Liver (tissue), 9 donors: ENCODE results near the gene MACROH2A1. TPM values are rescaled to one million over a fixed set of nuclear protein-coding genes. Genes with fewer than 3 reads are reported as not detected.

ENCODE experiments used
- DNase-seq: peaks from one replicate; pipeline ENCODE4 v3.0.0-alpha.2; 2017; ENCODE audit warnings: low spot score
- H3K27ac ChIP-seq, 2 donors: one replicate each; pipeline ENCODE4 v1.7.0; 2013; ENCODE audit warnings: inconsistent platforms in 2 of 2, low read length in 2 of 2, control low read depth in 1 of 2, low read depth in 1 of 2, mild to moderate bottlenecking in 1 of 2
- H3K27me3 ChIP-seq, 4 donors: one replicate each; pipeline versions ENCODE4 v1.6.1 to v1.7.0; 2013; ENCODE audit warnings: low read length in 3 of 4, inconsistent platforms in 1 of 4, mild to moderate bottlenecking in 1 of 4, moderate library complexity in 1 of 4; ENCODE audit not compliant: control insufficient read depth in 4 of 4, insufficient read depth in 4 of 4
- H3K36me3 ChIP-seq, 4 donors: one replicate each; pipeline versions ENCODE4 v1.6.1 to v1.7.0; 2013; ENCODE audit warnings: low read length in 3 of 4, mild to moderate bottlenecking in 3 of 4, low read depth in 1 of 4, moderate library complexity in 1 of 4; ENCODE audit not compliant: control insufficient read depth in 4 of 4, insufficient read depth in 3 of 4
- H3K4me1 ChIP-seq, 4 donors: one replicate each; pipeline versions ENCODE4 v1.6.1 to v1.7.0; 2013; ENCODE audit warnings: low read length in 3 of 4, mild to moderate bottlenecking in 3 of 4, moderate library complexity in 1 of 4; ENCODE audit not compliant: control insufficient read depth in 4 of 4, insufficient read depth in 4 of 4
- H3K4me3 ChIP-seq, 3 donors: one replicate each; pipeline versions ENCODE4 v1.6.1 to v1.7.0; 2013; ENCODE audit warnings: low read length in 3 of 3, control low read depth in 1 of 3, low read depth in 1 of 3, mild to moderate bottlenecking in 1 of 3
- H3K9ac ChIP-seq, 2 donors: one replicate each; pipeline ENCODE4 v1.7.0; 2013; ENCODE audit warnings: low read length in 2 of 2, mild to moderate bottlenecking in 2 of 2, moderate library complexity in 2 of 2, control low read depth in 1 of 2, low read depth in 1 of 2
- H3K9me3 ChIP-seq, 4 donors: one replicate each; pipeline versions ENCODE4 v1.6.1 to v1.7.0; 2013; ENCODE audit warnings: low read length in 3 of 4; ENCODE audit not compliant: control insufficient read depth in 4 of 4
- FOXA1 ChIP-seq: IDR thresholded peaks from 2 replicates; pipeline ENCODE4 v1.6.1; 2016; ENCODE audit warnings: antibody characterized with exemption
- GABPA ChIP-seq, 2 donors: IDR thresholded peaks in 1 of 2; conservative IDR thresholded peaks in 1 of 2; 2 replicates each; pipeline ENCODE4 v1.6.1; 2016; ENCODE audit warnings: antibody characterized with exemption in 2 of 2, mild to moderate bottlenecking in 1 of 2, moderate library complexity in 1 of 2
- HNF4G ChIP-seq: IDR thresholded peaks from 2 replicates; pipeline ENCODE4 v1.6.1; 2016; ENCODE audit warnings: antibody characterized with exemption
- NR2F2 ChIP-seq: IDR thresholded peaks from 2 replicates; pipeline ENCODE4 v1.6.1; 2016; ENCODE audit warnings: antibody characterized with exemption
- RAD21 ChIP-seq, 2 donors: IDR thresholded peaks; 2 replicates each; pipeline ENCODE4 v1.6.1; 2016; ENCODE audit warnings: antibody characterized with exemption in 2 of 2, mild to moderate bottlenecking in 2 of 2
- REST ChIP-seq: IDR thresholded peaks from 2 replicates; pipeline ENCODE4 v1.6.1; 2016; ENCODE audit warnings: antibody characterized with exemption, mild to moderate bottlenecking
- RXRA ChIP-seq, 2 donors: IDR thresholded peaks; 2 replicates each; pipeline ENCODE4 v1.6.1; 2017 to 2018; ENCODE audit warnings: antibody characterized with exemption in 2 of 2, mild to moderate bottlenecking in 1 of 2
- SP1 ChIP-seq: IDR thresholded peaks from 2 replicates; pipeline ENCODE4 v1.6.1; 2018; ENCODE audit warnings: antibody characterized with exemption, mild to moderate bottlenecking
- TAF1 ChIP-seq: conservative IDR thresholded peaks from 2 replicates; pipeline ENCODE4 v1.6.1; 2016; ENCODE audit warnings: antibody characterized with exemption, mild to moderate bottlenecking
- YY1 ChIP-seq: IDR thresholded peaks from 2 replicates; pipeline ENCODE4 v1.6.1; 2016; ENCODE audit warnings: antibody characterized with exemption, mild to moderate bottlenecking
- WGBS: extraction: QIAGEN DNeasy Blood & Tissue Kit; methylation state at CpG from one replicate; pipeline ENCODE4 v1.1.7; 2013; 5-methylcytosine and 5-hydroxymethylcytosine counted together
- polyA plus RNA-seq, 2 donors: library from polyadenylated mRNA; stranded (reverse) in 1 of 2; unstranded in 1 of 2; fragments of 200-250 nt in 1 of 2; fragments of >200 nt in 1 of 2; fragmentation: Nextera tagmentation in 1 of 2; extraction: Ambion mirVana in 1 of 2; gene quantifications; one replicate each; pipeline versions ENCODE4 v1.2.1 to v1.2.3, GENCODE V29; 2013 to 2015
- total RNA-seq, 2 donors: library from RNA; depleted of rRNA; stranded (reverse); fragments of >200 nt; gene quantifications; one replicate each; pipeline ENCODE4 v1.2.3, GENCODE V29; 2014
- TF ChIP-seq, protein P1 (sequence below): fragments of 150-350 bp; IDR thresholded peaks from 2 replicates; pipeline ENCODE4 v1.5.1; 2017; ENCODE audit warnings: improper control_type of control experiment, low read depth, low read length; ENCODE audit not compliant: missing input control
- donor health status: healthy.
- donor health status: healthy.
- donor health status: healthy.
- donor health status: healthy.
- donor health status: healthy.

The MACROH2A1 gene
- total and polyA plus RNA-seq, 4 donors, result 33.7 to 113 (median 62.7) TPM

GRCh38 chr5:135362102-135362501, 36.9 kb downstream of the MACROH2A1 start:
- H3K9me3 ChIP-seq, result no peaks in the 10 kb centered on the region
- H3K36me3 ChIP-seq, result peaks cover 6 to 19% (median 9%) of the 10 kb centered on the region in 4 donors
- no peaks in the 10 kb centered on the region for H3K27me3 ChIP-seq
- no peaks in the 10 kb centered on the region for H3K4me1 ChIP-seq
- H3K27ac ChIP-seq, result no peak overlapping the region
- TF ChIP-seq SP1, result no peak
- TF ChIP-seq TAF1, result no peak
- no peak for TF ChIP-seq RXRA (IDR thresholded peaks at IDR 0.05)
- no peak for TF ChIP-seq RAD21 (IDR thresholded peaks at IDR 0.05)
- TF ChIP-seq HNF4G, result no peak
- no peak for TF ChIP-seq REST
- TF ChIP-seq, protein P1, sequence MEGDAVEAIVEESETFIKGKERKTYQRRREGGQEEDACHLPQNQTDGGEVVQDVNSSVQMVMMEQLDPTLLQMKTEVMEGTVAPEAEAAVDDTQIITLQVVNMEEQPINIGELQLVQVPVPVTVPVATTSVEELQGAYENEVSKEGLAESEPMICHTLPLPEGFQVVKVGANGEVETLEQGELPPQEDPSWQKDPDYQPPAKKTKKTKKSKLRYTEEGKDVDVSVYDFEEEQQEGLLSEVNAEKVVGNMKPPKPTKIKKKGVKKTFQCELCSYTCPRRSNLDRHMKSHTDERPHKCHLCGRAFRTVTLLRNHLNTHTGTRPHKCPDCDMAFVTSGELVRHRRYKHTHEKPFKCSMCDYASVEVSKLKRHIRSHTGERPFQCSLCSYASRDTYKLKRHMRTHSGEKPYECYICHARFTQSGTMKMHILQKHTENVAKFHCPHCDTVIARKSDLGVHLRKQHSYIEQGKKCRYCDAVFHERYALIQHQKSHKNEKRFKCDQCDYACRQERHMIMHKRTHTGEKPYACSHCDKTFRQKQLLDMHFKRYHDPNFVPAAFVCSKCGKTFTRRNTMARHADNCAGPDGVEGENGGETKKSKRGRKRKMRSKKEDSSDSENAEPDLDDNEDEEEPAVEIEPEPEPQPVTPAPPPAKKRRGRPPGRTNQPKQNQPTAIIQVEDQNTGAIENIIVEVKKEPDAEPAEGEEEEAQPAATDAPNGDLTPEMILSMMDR, result no peak
- no peak for TF ChIP-seq YY1
- 94% methylated on average over 2 of the region's 2 CpGs for WGBS
- DNase-seq, result no peak
- H3K4me3 ChIP-seq, result no peak overlapping the region
- H3K9ac ChIP-seq, result no peak overlapping the region

DNA sequence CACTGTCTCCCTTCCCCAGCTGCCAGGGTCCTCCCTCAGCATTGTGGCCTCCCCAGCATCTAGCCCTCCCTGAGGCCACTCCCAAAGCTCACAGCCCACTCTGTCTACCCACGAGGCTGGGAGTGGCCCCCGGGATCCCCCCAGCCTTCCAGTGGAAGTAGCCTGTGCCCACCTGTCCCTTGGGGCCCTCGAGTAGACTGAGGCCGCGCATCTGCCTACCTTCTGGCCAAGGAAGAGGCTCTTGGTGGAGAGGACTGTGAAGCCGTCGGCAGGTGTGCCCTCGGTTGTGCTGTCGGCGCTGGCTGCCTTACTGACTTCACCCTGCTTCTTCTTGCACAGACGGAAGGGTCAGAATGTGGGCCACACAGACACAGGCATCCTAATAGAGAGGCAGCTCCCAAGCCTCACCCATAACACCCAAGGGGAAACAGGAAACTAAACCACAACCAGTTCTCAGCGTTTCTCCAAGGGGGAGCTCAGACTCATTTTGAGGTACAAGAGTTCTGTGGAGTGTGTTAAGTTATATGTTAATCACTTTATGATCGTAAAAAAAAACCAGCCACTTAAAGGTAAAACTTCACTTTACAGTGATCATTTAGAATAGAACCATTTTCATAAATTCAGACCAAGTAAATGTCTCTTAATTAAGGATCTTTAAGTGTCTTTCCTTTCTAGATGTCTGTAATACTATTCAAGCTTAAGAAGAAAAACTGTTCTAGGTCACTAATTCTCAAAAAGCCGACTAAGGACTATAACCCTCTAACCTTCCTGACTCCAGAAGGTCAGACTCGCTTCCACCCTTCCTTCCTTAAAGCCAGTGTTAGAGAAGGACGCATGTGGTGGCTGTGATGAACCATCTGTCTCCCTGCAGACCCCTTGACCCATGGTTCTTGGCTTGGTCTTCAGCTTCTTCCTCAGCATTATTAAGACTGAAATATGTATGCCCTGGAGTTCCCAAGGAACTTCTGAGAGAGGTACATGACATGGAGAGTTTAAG, 38.5 kb downstream of the MACROH2A1 start:
- H3K36me3 ChIP-seq, result peaks cover 7 to 14% (median 11%) of the 10 kb centered on the region in 4 donors

DNA sequence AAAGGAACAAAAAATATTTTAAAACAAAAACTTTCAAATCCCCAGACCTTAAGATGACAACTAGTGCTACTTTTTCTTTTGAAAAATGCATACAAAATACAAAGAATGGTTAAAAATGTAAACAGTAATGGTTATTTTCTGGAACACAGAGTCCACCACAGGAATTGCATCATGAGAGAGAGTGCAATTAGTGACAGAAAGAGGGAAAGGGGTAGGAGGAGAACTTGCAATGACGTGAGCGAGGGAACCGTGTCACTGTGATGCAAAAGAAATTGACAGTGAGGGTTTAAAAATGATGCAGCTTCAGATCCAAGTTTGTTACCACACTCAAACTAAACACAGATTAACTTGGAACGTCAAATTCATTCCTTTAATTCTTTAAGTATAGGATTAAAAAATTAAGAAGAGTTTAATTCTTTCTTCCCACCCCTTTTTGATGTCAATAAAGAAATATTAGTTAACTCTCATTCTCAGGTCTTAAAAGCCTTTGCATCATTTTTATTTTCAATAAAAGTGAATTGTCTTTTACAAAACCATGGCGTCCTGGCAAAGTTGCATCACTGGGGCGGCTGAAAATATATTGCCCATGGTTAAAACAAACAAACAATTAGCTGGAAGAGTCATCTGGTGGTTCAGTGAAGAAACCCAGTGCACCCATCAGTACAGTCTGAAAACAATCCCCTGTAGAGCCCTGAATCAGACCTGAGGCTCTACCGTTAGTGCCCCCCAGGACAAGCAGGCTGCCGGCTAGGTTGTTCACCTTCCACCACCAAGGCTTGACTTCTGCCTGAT, 39.5 kb downstream of the MACROH2A1 start:
- Histone ChIP-seq H3K4me3 (no peak overlapping the region), H3K9me3 (no peaks in the 10 kb centered on the region), H3K27ac (no peak overlapping the region), H3K36me3 (peaks cover 7 to 13% (median 10%) of the 10 kb centered on the region in 4 donors), H3K4me1 (no peaks in the 10 kb centered on the region), H3K27me3 (no peaks in the 10 kb centered on the region), H3K9ac (no peak overlapping the region)
- DNase-seq, result no peak
- TF ChIP-seq GABPA (IDR thresholded peaks at IDR 0.05 in 1 of 2, conservative IDR thresholded peaks at IDR 0.05 in 1 of 2), result no peak
- no peak for TF ChIP-seq TAF1
- TF ChIP-seq RXRA (IDR thresholded peaks at IDR 0.05), result no peak
- 91% methylated on average over 8 of the region's 8 CpGs for WGBS

More for the DNA sequence above, 38.5 kb downstream of the MACROH2A1 start:
- DNase-seq, result no peak
- Histone ChIP-seq H3K27me3 (no peaks in the 10 kb centered on the region), H3K4me1 (no peaks in the 10 kb centered on the region), H3K4me3 (no peak overlapping the region), H3K27ac (no peak overlapping the region), H3K9me3 (no peaks in the 10 kb centered on the region), H3K9ac (no peak overlapping the region)
- TF ChIP-seq FOXA1 (no peak), NR2F2 (peak; percentile 60)
- 82% methylated on average over 16 of the region's 16 CpGs for WGBS
